Mammary epithelial cell (primary cell): ENCODE results near the gene ITGBL1.

Experiments used
- EZH2 ChIP-seq: IDR thresholded peaks from 2 replicates; pipeline ENCODE4 v1.6.1; 2012; ENCODE audit warnings: low read length, inconsistent platforms, borderline replicate concordance
- TF ChIP-seq, protein P1 (sequence below), 2 donors: IDR thresholded peaks in 1 of 2; conservative IDR thresholded peaks in 1 of 2; 2 replicates each; pipeline ENCODE4 v1.5.1; 2011 to 2012; ENCODE audit warnings: inconsistent platforms in 2 of 2, low read length in 2 of 2, mild to moderate bottlenecking in 2 of 2, control low read depth in 1 of 2, low read depth in 1 of 2; ENCODE audit not compliant: insufficient read depth in 1 of 2; ENCODE audit errors: extremely low read depth in 1 of 2

GRCh38 chr13:101584331-101584730 is 131.9 kb downstream of the ITGBL1 start:
- TF ChIP-seq, protein P1, sequence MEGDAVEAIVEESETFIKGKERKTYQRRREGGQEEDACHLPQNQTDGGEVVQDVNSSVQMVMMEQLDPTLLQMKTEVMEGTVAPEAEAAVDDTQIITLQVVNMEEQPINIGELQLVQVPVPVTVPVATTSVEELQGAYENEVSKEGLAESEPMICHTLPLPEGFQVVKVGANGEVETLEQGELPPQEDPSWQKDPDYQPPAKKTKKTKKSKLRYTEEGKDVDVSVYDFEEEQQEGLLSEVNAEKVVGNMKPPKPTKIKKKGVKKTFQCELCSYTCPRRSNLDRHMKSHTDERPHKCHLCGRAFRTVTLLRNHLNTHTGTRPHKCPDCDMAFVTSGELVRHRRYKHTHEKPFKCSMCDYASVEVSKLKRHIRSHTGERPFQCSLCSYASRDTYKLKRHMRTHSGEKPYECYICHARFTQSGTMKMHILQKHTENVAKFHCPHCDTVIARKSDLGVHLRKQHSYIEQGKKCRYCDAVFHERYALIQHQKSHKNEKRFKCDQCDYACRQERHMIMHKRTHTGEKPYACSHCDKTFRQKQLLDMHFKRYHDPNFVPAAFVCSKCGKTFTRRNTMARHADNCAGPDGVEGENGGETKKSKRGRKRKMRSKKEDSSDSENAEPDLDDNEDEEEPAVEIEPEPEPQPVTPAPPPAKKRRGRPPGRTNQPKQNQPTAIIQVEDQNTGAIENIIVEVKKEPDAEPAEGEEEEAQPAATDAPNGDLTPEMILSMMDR (conservative IDR thresholded peaks at IDR 0.05 in 1 of 2, IDR thresholded peaks at IDR 0.05 in 1 of 2; ENCODE audit: extremely low read depth in 1 of 2, insufficient read depth in 1 of 2, low read depth in 1 of 2, low read length in 2 of 2), result no peak
- TF ChIP-seq EZH2, result no peak
